ENCODE results near the gene SYK.
"Not testable (repeated sequence)": the region's sequence is repeated elsewhere in the genome, so short reads cannot be mapped to it uniquely, and the experiment has no call there.

The SYK gene

DNA sequence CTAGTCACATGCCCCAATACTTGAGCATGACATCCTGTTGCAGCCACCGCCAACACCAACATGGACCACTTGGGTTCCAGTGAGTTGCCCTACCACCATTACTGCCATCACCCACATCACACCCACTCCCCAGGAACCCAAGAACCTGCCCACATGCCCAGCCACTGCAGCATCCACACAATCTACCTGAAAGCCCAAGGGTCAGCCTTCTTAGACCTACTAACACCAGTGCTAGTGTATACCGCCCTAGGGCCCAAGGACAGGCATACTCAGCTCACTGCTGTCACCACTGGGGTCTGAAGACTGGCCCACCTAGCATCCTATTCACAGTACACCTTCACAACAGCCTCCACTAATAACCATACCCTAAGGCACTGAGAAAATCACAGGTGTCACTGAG lies 82.0 kb downstream of the SYK start:
- in situ Hi-C loops (cut with HindIII; ENCODE audit: low sequenced_read_pairs), result no loop called here
- H3K4me3 ChIP-seq (ENCODE audit: low read depth, low read length), result no peak overlapping the region
- no peak for DNase-seq (ENCODE audit: low read depth)
- TF ChIP-seq, protein P1, sequence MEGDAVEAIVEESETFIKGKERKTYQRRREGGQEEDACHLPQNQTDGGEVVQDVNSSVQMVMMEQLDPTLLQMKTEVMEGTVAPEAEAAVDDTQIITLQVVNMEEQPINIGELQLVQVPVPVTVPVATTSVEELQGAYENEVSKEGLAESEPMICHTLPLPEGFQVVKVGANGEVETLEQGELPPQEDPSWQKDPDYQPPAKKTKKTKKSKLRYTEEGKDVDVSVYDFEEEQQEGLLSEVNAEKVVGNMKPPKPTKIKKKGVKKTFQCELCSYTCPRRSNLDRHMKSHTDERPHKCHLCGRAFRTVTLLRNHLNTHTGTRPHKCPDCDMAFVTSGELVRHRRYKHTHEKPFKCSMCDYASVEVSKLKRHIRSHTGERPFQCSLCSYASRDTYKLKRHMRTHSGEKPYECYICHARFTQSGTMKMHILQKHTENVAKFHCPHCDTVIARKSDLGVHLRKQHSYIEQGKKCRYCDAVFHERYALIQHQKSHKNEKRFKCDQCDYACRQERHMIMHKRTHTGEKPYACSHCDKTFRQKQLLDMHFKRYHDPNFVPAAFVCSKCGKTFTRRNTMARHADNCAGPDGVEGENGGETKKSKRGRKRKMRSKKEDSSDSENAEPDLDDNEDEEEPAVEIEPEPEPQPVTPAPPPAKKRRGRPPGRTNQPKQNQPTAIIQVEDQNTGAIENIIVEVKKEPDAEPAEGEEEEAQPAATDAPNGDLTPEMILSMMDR (IDR thresholded peaks at IDR 0.05; ENCODE audit: low read depth, low read length, missing control alignments), result no peak

DNA sequence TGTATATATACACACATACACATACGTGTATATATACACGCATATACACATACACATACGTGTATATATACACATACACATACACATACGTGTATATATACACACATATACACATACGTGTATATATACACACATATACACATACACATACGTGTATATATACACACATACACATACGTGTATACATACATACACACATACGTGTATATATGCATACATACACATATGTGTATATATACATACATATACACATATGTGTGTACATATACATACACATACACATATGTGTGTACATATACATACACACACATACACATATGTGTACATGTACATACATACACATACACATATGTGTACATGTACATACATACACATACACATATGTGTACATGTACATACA lies 82.6 kb downstream of the SYK start:
- TF ChIP-seq, protein P1 (IDR thresholded peaks at IDR 0.05; ENCODE audit: low read depth, low read length, missing control alignments), result no peak
- in situ Hi-C loops (cut with HindIII; ENCODE audit: low sequenced_read_pairs), result no loop called here
- no peak for DNase-seq (ENCODE audit: low read depth)
- H3K4me3 ChIP-seq (ENCODE audit: low read depth, low read length), result no peak overlapping the region

DNA sequence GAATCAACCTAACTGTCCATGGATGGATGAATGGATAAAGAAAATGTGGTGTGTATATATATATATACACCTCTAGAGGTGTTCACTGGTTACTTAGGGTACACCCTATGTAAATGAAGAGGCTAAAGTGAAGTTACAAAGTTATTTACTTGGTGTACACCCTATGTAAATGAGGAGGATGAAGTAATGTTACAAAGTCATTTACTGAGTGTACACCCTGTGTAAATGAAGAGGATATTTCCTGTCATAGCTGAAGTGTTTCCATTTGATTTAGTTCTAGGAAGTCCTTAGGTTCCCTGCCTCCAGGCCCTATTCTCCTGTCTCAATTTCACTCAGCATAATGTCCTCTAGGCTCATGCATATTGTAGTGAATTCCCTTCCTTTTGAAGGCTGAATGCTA lies 85.2 kb downstream of the SYK start:
- in situ Hi-C loops (cut with HindIII; ENCODE audit: low sequenced_read_pairs); H3K4me3 ChIP-seq (ENCODE audit: low read depth, low read length); DNase-seq (ENCODE audit: low read depth): not testable (repeated sequence)

DNA sequence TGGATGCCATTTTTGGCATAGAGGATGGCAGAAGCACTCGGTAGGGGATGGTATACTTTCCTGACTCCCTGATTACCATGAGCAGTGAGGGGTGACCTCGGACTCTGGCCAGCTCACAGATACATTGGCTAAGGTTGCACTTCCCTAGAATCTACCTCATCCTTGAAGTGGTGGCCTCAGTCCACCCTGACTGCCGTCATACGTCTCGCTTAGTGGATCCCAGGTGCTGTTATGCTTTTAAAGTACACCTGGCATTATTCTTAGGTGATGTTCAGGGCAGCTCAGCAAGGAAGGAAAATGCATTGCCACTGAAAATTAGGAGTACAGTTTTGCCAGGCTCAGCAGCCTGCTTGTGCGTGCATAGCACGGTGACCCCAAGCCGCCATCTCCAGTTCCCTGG lies 87.3 kb downstream of the SYK start:
- no peak for DNase-seq (ENCODE audit: low read depth)
- no peak overlapping the region for H3K4me3 ChIP-seq (ENCODE audit: low read depth, low read length)
- in situ Hi-C loops (cut with HindIII; ENCODE audit: low sequenced_read_pairs), result no loop called here
- TF ChIP-seq, protein P1 (IDR thresholded peaks at IDR 0.05; ENCODE audit: low read depth, low read length, missing control alignments), result no peak

DNA sequence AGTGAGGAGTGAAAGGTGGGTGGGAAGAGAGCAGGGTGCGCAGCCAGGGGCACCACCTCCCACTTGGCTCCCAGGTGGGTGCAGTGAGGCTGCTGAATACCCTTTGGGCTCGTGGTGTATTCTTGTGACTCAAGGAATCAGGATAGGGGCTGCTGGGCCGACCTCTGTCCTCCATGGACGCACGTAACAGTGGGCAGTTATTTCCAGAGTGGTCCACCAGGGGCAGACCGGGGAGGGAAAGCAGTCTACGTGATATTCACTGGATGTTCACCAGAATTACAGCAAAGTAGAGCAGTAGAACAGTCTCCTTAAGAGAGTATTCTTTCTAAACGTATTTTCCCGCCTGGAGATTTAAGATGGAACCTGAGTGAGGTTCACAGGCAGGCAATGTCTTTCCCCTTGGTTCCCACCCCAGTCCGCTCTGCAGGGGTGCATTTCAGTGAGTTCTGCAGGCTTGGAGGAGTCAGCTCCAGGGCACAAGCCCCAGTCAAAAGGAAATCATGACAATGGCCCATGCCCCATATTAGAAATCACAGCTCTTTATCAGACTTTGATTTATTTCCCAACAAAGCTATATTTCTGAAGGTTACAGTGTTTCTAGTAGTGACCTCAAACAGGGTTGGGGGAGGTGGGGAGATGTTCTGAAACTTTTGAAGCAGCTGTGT lies 88.7 kb downstream of the SYK start:
- H3K4me3 ChIP-seq (ENCODE audit: low read depth, low read length), result no peak overlapping the region
- in situ Hi-C loops (cut with HindIII; ENCODE audit: low sequenced_read_pairs), result no loop called here
- no peak for DNase-seq (ENCODE audit: low read depth)
- TF ChIP-seq, protein P1 (IDR thresholded peaks at IDR 0.05; ENCODE audit: low read depth, low read length, missing control alignments), result no peak

DNA sequence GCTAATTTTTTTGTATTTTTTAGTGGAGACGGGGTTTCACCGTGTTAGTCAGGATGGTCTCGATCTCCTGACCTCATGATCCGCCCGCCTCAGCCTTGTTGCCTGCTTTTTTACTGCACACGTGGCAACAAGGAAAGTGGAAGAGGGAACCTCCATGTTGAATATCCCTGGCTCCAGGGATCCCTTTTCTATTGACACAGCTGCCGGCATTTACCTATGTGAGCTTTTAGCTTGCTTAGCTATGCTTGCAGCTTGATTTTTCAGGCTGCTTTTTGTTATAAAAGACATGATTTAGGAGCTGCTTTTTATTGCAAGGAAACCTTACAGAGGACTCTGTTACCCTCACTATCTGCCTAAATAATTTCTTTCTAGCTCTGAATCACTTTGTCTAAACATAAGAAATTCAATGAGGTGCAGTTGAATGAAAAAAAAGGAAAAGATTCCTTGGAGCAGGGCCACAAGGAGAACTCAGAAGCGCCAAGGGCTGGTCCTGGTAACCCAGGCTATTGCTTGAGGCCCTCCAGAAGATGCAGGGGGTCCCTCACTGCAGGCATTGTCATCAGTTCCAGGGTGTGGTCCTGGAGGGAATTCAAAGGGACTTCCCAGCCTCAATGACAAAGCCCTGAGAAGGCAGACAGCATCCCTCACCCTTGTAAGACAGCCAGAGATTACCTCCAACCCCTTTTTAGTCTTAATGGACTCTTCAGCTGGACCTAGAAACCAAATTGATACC lies 89.9 kb downstream of the SYK start:
- TF ChIP-seq, protein P1 (IDR thresholded peaks at IDR 0.05; ENCODE audit: low read depth, low read length, missing control alignments), result no peak
- DNase-seq (ENCODE audit: low read depth), result no peak
- H3K4me3 ChIP-seq (ENCODE audit: low read depth, low read length), result no peak overlapping the region
- in situ Hi-C loops (cut with HindIII; ENCODE audit: low sequenced_read_pairs), result no loop called here

DNA sequence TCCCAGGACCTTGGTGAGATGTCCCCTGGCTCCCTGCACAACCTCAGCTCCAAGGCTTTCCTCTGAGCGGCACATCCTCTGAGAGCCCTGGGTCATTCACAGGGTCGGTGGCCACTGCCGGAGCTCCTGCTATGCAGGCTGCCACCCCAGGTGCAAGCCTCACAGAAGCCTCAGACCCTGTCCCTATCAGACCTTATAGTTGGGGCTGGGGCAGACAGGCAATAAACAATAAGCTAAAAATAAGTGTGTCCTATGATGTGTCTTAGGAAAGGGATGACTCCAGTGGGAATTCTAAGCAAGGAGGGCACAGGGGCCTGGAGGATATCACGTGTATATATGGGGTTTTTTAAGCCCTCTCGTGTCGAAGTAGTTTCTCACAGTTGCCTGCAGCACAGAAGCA lies 91.3 kb downstream of the SYK start:
- no peak overlapping the region for H3K4me3 ChIP-seq (ENCODE audit: low read depth, low read length)
- TF ChIP-seq, protein P1 (IDR thresholded peaks at IDR 0.05; ENCODE audit: low read depth, low read length, missing control alignments), result no peak
- in situ Hi-C loops (cut with HindIII; ENCODE audit: low sequenced_read_pairs), result no loop called here
- DNase-seq (ENCODE audit: low read depth), result no peak
